ENCODE data around the gene ATP13A3.

Gene ATP13A3

GRCh38 chr3:194379651-194380050, 107.2 kb downstream of the ATP13A3 start:
- H3K27ac ChIP-seq (ENCODE audit: low read length), result no peak overlapping the region
- H3K4me3 ChIP-seq (ENCODE audit: low read depth in 1 of 2, low read length in 2 of 2), result no peak overlapping the region
- no peaks in the 10 kb centered on the region for H3K27me3 ChIP-seq (ENCODE audit: low read depth, low read length)
- H3K4me1 ChIP-seq (ENCODE audit: control insufficient read depth in 1 of 2, insufficient read depth in 2 of 2, low read length in 2 of 2), result no peaks in the 10 kb centered on the region
- no peaks in the 10 kb centered on the region for H3K9me3 ChIP-seq (ENCODE audit: control insufficient read depth in 1 of 2, low read length in 2 of 2)
- no peaks in the 10 kb centered on the region for H3K36me3 ChIP-seq (ENCODE audit: control insufficient read depth in 1 of 2, insufficient read depth in 2 of 2, low read length in 2 of 2)

DNA sequence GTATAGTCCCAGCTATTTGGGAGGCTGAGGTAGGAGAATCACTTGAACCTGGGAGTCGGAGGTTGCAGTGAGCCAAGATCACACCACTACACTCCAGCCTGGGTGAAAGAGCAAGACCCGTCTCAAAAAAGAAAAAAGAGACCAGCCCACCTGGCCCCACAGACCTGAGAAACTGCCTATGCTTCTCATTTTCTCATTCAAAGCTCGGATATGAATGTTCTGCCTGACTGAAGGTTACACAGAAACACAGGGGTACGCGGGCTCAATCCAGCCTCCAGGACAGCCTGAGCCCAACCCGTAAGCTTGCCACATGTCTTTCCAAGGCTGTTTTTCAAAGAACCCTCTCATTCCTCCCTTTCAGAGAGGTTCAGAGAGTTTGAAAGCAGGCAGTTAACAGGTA, 107.6 kb downstream of the ATP13A3 start:
- H3K36me3 ChIP-seq (ENCODE audit: control insufficient read depth in 1 of 2, insufficient read depth in 2 of 2, low read length in 2 of 2), result no peaks in the 10 kb centered on the region
- H3K4me3 ChIP-seq (ENCODE audit: low read depth in 1 of 2, low read length in 2 of 2), result no peak overlapping the region
- H3K9me3 ChIP-seq (ENCODE audit: control insufficient read depth in 1 of 2, low read length in 2 of 2), result no peaks in the 10 kb centered on the region
- no peaks in the 10 kb centered on the region for H3K27me3 ChIP-seq (ENCODE audit: low read depth, low read length)
- no peak overlapping the region for H3K27ac ChIP-seq (ENCODE audit: low read length)
- no peaks in the 10 kb centered on the region for H3K4me1 ChIP-seq (ENCODE audit: control insufficient read depth in 1 of 2, insufficient read depth in 2 of 2, low read length in 2 of 2)

GRCh38 chr3:194377708-194378107, 109.1 kb downstream of the ATP13A3 start:
- Histone ChIP-seq H3K9me3 (ENCODE audit: control insufficient read depth in 1 of 2, low read length in 2 of 2) (no peaks in the 10 kb centered on the region), H3K4me3 (ENCODE audit: low read depth in 1 of 2, low read length in 2 of 2) (no peak overlapping the region), H3K36me3 (ENCODE audit: control insufficient read depth in 1 of 2, insufficient read depth in 2 of 2, low read length in 2 of 2) (no peaks in the 10 kb centered on the region), H3K27ac (ENCODE audit: low read length) (no peak overlapping the region), H3K27me3 (ENCODE audit: low read depth, low read length) (no peaks in the 10 kb centered on the region), H3K4me1 (ENCODE audit: control insufficient read depth in 1 of 2, insufficient read depth in 2 of 2, low read length in 2 of 2) (no peaks in the 10 kb centered on the region)

- H3K27ac ChIP-seq (ENCODE audit: low read length), result no peak overlapping the region
- H3K36me3 ChIP-seq (ENCODE audit: control insufficient read depth in 1 of 2, insufficient read depth in 2 of 2, low read length in 2 of 2), result no peaks in the 10 kb centered on the region
- H3K9me3 ChIP-seq (ENCODE audit: control insufficient read depth in 1 of 2, low read length in 2 of 2), result no peaks in the 10 kb centered on the region
- no peak overlapping the region for H3K4me3 ChIP-seq (ENCODE audit: low read depth in 1 of 2, low read length in 2 of 2)
- H3K4me1 ChIP-seq (ENCODE audit: control insufficient read depth in 1 of 2, insufficient read depth in 2 of 2, low read length in 2 of 2), result no peaks in the 10 kb centered on the region
- H3K27me3 ChIP-seq (ENCODE audit: low read depth, low read length), result no peaks in the 10 kb centered on the region
Observed at GRCh38 chr3:194376241-194376560, 110.6 kb downstream of the ATP13A3 start.

GRCh38 chr3:194375473-194376240, 111.1 kb downstream of the ATP13A3 start:
- no peaks in the 10 kb centered on the region for H3K4me1 ChIP-seq (ENCODE audit: control insufficient read depth in 1 of 2, insufficient read depth in 2 of 2, low read length in 2 of 2)
- H3K4me3 ChIP-seq (ENCODE audit: low read depth in 1 of 2, low read length in 2 of 2), result no peak overlapping the region
- no peaks in the 10 kb centered on the region for H3K27me3 ChIP-seq (ENCODE audit: low read depth, low read length)
- no peaks in the 10 kb centered on the region for H3K9me3 ChIP-seq (ENCODE audit: control insufficient read depth in 1 of 2, low read length in 2 of 2)
- no peaks in the 10 kb centered on the region for H3K36me3 ChIP-seq (ENCODE audit: control insufficient read depth in 1 of 2, insufficient read depth in 2 of 2, low read length in 2 of 2)
- no peak overlapping the region for H3K27ac ChIP-seq (ENCODE audit: low read length)

DNA sequence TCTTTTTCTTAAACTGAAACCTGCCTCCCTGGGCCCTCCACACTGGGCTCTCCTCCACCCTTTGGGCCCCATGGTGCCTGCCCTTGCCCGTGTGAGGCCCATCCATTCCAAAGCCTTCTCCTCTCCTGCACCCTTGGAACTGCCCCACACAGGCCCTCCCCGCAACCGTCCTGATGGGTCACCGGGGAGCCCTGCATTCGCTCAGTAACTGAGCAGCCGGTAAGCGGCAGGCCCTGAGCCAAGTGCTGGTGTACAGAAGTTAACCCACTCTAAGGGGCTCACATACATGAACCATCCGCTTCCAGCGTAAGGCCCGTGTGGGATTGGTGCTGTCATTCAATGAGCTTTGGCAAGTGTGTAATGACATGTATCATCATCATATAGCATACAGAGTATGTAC, 111.9 kb downstream of the ATP13A3 start:
- Histone ChIP-seq H3K9me3 (ENCODE audit: control insufficient read depth in 1 of 2, low read length in 2 of 2) (no peaks in the 10 kb centered on the region), H3K4me3 (ENCODE audit: low read depth in 1 of 2, low read length in 2 of 2) (no peak overlapping the region), H3K4me1 (ENCODE audit: control insufficient read depth in 1 of 2, insufficient read depth in 2 of 2, low read length in 2 of 2) (no peaks in the 10 kb centered on the region), H3K36me3 (ENCODE audit: control insufficient read depth in 1 of 2, insufficient read depth in 2 of 2, low read length in 2 of 2) (no peaks in the 10 kb centered on the region), H3K27ac (ENCODE audit: low read length) (no peak overlapping the region), H3K27me3 (ENCODE audit: low read depth, low read length) (no peaks in the 10 kb centered on the region)

DNA sequence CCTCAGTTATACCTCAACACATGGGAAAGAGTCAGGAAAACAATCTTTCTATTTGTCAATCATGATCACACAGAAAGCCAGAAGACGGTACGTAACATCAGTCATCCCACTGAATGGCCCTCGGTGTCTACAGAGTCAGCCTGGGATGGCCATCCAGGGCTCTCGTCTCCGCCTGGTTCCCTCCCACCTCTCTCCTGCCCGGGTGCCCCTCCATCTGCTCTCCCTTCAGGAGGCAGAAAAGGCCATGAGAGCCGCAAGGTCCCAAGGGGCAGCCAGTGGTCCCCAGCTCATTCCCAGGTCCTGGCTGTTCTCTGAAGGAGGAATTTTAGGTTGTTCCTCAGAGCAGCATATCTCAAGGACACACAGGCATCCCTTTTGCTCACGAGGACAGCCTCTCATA, 112.9 kb downstream of the ATP13A3 start:
- Histone ChIP-seq H3K4me3 (ENCODE audit: low read depth in 1 of 2, low read length in 2 of 2) (no peak overlapping the region), H3K4me1 (ENCODE audit: control insufficient read depth in 1 of 2, insufficient read depth in 2 of 2, low read length in 2 of 2) (no peaks in the 10 kb centered on the region), H3K36me3 (ENCODE audit: control insufficient read depth in 1 of 2, insufficient read depth in 2 of 2, low read length in 2 of 2) (no peaks in the 10 kb centered on the region), H3K27ac (ENCODE audit: low read length) (no peak overlapping the region), H3K27me3 (ENCODE audit: low read depth, low read length) (no peaks in the 10 kb centered on the region), H3K9me3 (ENCODE audit: control insufficient read depth in 1 of 2, low read length in 2 of 2) (no peaks in the 10 kb centered on the region)

DNA sequence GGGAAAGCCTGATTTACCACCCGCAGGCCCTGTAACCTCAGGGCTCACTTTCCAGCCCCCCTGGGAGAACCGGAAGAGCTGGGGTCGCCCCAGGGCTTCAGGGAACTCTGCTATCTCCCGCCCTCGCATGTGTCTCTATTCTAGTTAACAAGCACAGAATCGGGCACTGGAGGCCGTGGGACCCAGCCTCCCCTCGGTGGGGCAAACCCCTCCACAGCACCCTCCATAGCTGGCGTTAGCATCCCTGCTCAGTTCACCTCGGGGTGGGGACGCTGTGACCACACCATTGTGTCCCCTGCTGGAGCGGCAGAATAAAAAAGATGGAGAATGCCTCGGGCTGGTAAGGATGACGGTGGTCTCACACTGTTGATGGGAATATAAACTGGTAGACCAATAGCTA, 113.8 kb downstream of the ATP13A3 start:
- no peaks in the 10 kb centered on the region for H3K4me1 ChIP-seq (ENCODE audit: control insufficient read depth in 1 of 2, insufficient read depth in 2 of 2, low read length in 2 of 2)
- no peak overlapping the region for H3K4me3 ChIP-seq (ENCODE audit: low read depth in 1 of 2, low read length in 2 of 2)
- H3K27me3 ChIP-seq (ENCODE audit: low read depth, low read length), result no peaks in the 10 kb centered on the region
- no peaks in the 10 kb centered on the region for H3K36me3 ChIP-seq (ENCODE audit: control insufficient read depth in 1 of 2, insufficient read depth in 2 of 2, low read length in 2 of 2)
- H3K27ac ChIP-seq (ENCODE audit: low read length), result no peak overlapping the region
- no peaks in the 10 kb centered on the region for H3K9me3 ChIP-seq (ENCODE audit: control insufficient read depth in 1 of 2, low read length in 2 of 2)

DNA sequence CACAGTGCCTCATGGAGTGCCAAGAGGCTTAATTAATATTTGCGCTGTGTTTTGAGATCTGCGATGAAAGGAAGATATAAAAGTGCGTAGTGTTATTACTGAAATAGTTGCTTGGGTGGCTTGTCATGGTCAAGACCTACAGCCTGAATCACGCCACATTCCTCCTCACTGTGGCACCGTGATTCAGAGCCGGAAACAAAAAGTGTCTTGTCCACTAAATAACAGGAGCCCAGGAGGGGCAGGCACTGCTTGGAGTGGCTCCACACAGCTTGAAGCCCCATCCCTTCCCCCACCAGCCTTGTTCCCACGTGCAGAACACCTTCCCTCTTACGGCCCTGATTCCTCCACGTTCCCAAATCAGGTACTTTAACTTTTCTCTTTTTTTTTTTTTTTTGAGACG, 116.0 kb downstream of the ATP13A3 start:
- Histone ChIP-seq H3K36me3 (ENCODE audit: control insufficient read depth in 1 of 2, insufficient read depth in 2 of 2, low read length in 2 of 2) (no peaks in the 10 kb centered on the region), H3K9me3 (ENCODE audit: control insufficient read depth in 1 of 2, low read length in 2 of 2) (no peaks in the 10 kb centered on the region), H3K27ac (ENCODE audit: low read length) (no peak overlapping the region), H3K4me3 (ENCODE audit: low read depth in 1 of 2, low read length in 2 of 2) (no peak overlapping the region), H3K27me3 (ENCODE audit: low read depth, low read length) (no peaks in the 10 kb centered on the region), H3K4me1 (ENCODE audit: control insufficient read depth in 1 of 2, insufficient read depth in 2 of 2, low read length in 2 of 2) (no peaks in the 10 kb centered on the region)

GRCh38 chr3:194369522-194370279, 117.1 kb downstream of the ATP13A3 start, which contains the start of gene LRRC15:
LRRC15 (minus strand) TSS chr3:194369743; CDS start chr3:194361043, 8,700 bp downstream.
- Histone ChIP-seq H3K9me3 (ENCODE audit: control insufficient read depth in 1 of 2, low read length in 2 of 2) (no peaks in the 10 kb centered on the region), H3K27me3 (ENCODE audit: low read depth, low read length) (no peaks in the 10 kb centered on the region), H3K27ac (ENCODE audit: low read length) (no peak within 1 kb of the TSS), H3K4me1 (ENCODE audit: control insufficient read depth in 1 of 2, insufficient read depth in 2 of 2, low read length in 2 of 2) (peaks cover 0 to 7% of the 10 kb centered on the region in 2 donors), H3K4me3 (ENCODE audit: low read depth in 1 of 2, low read length in 2 of 2) (no peak within 1 kb of the TSS), H3K36me3 (ENCODE audit: control insufficient read depth in 1 of 2, insufficient read depth in 2 of 2, low read length in 2 of 2) (no peaks in the 10 kb centered on the region)

DNA sequence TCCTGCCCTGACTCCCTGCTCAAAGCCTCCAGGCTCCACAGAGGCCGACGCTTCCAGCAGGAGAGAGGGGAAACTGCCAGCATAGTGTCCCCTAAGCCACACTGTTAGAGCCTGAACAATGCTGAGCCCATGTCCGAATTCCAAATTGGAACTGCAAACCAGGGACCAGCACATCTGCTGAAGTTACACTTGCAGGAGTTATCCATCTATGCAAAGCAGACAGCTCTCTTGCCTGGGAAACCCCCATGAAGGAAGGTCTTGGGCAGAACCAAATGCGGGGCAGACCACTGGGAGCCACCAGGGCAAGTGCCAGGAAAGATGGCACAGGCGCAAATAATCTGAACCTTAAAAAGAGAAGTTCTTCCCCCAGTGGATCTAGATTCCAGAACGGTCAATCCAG, 117.9 kb downstream of the ATP13A3 start:
- no peaks in the 10 kb centered on the region for H3K36me3 ChIP-seq (ENCODE audit: control insufficient read depth in 1 of 2, insufficient read depth in 2 of 2, low read length in 2 of 2)
- H3K4me1 ChIP-seq (ENCODE audit: control insufficient read depth in 1 of 2, insufficient read depth in 2 of 2, low read length in 2 of 2), result peaks cover 0 to 12% of the 10 kb centered on the region in 2 donors
- H3K4me3 ChIP-seq (ENCODE audit: low read depth in 1 of 2, low read length in 2 of 2), result no peak overlapping the region
- no peak overlapping the region for H3K27ac ChIP-seq (ENCODE audit: low read length)
- no peaks in the 10 kb centered on the region for H3K9me3 ChIP-seq (ENCODE audit: control insufficient read depth in 1 of 2, low read length in 2 of 2)
- no peaks in the 10 kb centered on the region for H3K27me3 ChIP-seq (ENCODE audit: low read depth, low read length)
